Activated CD4-positive, alpha-beta memory T cell treated with anti-CD3 and anti-CD28 coated beads for 36 hours (primary cell): Measurements from ENCODE around the gene KIAA0319L. TPM values are rescaled to one million over a fixed set of nuclear protein-coding genes. Genes with fewer than 3 reads are reported as not detected.

Source experiments
- CTCF ChIA-PET: fragments of 350-600 bp; sonication (Branson Sonifier 250); formaldehyde crosslinking; loops from one replicate; lab custom pipeline; 2021; ENCODE audit warnings: antibody characterized with exemption, inconsistent platforms; lab: Charles Lee
- POLR2A ChIA-PET: fragments of 350-600 bp; sonication (Branson Sonifier 250); formaldehyde crosslinking; loops from one replicate; lab custom pipeline; 2021; ENCODE audit warnings: antibody characterized with exemption; lab: Charles Lee
- DNase-seq: peaks from one replicate; pipeline ENCODE4 v3.0.0-alpha.2; 2020
- H3K27ac Mint-ChIP-seq: one replicate; pipeline ENCODE4 v1.8.0; 2021; ENCODE audit warnings: mixed read lengths
- H3K27me3 Mint-ChIP-seq: one replicate; pipeline ENCODE4 v1.8.0; 2021; ENCODE audit warnings: mixed read lengths
- H3K36me3 Mint-ChIP-seq: one replicate; pipeline ENCODE4 v1.8.0; 2021; ENCODE audit warnings: mixed read lengths
- H3K4me1 Mint-ChIP-seq: one replicate; pipeline ENCODE4 v1.8.0; 2021; ENCODE audit warnings: low read depth, mixed read lengths
- H3K4me3 Mint-ChIP-seq: one replicate; pipeline ENCODE4 v1.8.0; 2021; ENCODE audit warnings: mild to moderate bottlenecking, mixed read lengths
- H3K9me3 Mint-ChIP-seq: one replicate; pipeline ENCODE4 v1.8.0; 2021; ENCODE audit warnings: mixed read lengths
- intact Hi-C: fragments of 100-400 bp; cut with micrococcal nuclease; formaldehyde crosslinking; loops from one replicate; pipeline ENCODE4 v1.15.1; 2023
- total RNA-seq, 2 experiments: library from RNA; stranded (reverse); gene quantifications; one replicate each; pipeline ENCODE4 v1.2.3, GENCODE V29; 2021

Gene KIAA0319L
- total RNA-seq, 2 experiments from 2014 or later = 28.3 to 30.9 TPM

DNA sequence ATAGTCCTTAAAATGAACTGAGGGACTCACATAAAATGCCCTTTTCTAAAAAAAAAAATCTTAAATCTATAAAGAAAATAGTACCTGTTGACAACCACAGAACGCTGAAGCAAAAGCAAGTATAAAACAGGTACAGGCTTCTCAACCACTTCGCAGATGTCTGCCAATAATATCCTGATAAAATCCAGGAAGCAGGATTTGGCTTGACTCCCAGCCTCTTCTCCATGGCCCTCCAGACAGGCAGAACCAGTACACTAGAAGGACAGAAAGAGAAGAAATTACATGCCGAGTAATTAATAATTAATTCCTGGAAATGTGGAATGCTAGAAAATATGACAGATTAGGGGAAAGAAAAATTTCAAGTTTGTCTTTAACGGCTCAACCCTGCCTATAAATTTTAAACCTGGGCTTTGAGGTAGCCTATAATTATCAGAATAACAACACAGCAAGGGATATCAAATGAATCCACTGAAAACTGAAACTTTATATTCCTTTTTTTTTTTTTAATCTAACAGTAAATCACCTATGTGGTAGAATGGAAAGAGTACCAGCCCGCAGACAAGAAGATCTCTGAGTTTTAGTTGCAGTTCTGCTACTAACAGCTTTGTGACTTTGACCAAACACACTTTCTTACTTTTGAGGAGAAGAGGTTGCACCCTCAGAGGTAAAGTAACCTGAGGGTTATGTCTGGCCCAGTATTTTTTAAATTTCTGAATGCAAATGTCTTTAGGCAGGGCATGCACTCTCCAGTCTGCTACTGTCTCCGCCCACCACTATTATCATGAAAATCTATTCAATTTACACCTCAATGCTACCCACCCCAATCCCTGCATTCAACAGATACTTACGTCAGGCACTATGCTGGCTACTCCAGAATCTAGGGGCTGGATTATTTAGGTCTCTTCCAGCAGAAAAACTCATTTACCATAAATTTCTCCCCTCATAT lies 2.7 kb downstream of the KIAA0319L start:
- Mint-ChIP-seq H3K27ac (no peak overlapping the region), H3K27me3 (no peaks in the 10 kb centered on the region), H3K36me3 (peaks cover 16% of the 10 kb centered on the region), H3K9me3 (no peaks in the 10 kb centered on the region), H3K4me3 (no peak overlapping the region), H3K4me1 (peaks cover 55% of the 10 kb centered on the region)
- DNase-seq = no peak
- ChIA-PET CTCF (interaction anchor here (1.8 to 9.2 kb wide), 2 partner anchors 103 to 104 kb away, joined by 9 to 138 read pairs; no protein-coding TSS in a partner anchor), POLR2A (no interaction called here)
- intact Hi-C loops = loop anchor here (1.0 to 10.0 kb wide), 7 partner anchors 15 to 1920 kb away; partner anchors contain the start of genes PSMB2, SFPQ, ZC3H12A and ZMYM6

DNA sequence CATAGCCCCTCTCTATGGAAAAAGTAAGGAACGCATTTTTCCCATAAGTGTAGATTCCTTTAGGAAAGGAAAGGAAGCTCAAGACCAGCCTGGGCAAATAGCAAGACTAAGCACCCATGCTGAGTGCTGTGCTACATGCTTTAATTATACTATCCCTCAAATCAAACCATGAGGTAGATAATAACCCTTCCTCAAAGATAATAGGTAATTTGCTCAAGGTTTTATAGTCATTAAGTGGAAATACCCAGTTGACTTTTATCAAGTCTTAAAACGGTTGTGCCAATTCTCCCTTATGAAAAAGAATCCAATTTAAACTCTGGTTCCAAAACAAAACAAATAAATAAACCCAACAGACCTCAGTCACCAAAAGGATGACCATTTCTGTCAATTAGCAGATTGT lies 3.4 kb downstream of the KIAA0319L start:
- no peaks in the 10 kb centered on the region for H3K27me3 Mint-ChIP-seq
- no peaks in the 10 kb centered on the region for H3K9me3 Mint-ChIP-seq
- peaks cover 53% of the 10 kb centered on the region for H3K4me1 Mint-ChIP-seq
- DNase-seq = no peak
- POLR2A ChIA-PET = interaction anchor here (0.6 kb wide), 1 partner anchor 44 kb away, joined by 3 read pairs; no protein-coding TSS in a partner anchor
- H3K27ac Mint-ChIP-seq = no peak overlapping the region
- intact Hi-C loops = loop anchor here (10.0 kb wide), 2 partner anchors 689 to 1921 kb away; partner anchors contain the start of gene ZC3H12A
- no peak overlapping the region for H3K4me3 Mint-ChIP-seq
- CTCF ChIA-PET = interaction anchor here (1.1 to 1.8 kb wide), 2 partner anchors 10 to 102 kb away, joined by 3 to 9 read pairs; no protein-coding TSS in a partner anchor
- H3K36me3 Mint-ChIP-seq = peaks cover 16% of the 10 kb centered on the region

DNA sequence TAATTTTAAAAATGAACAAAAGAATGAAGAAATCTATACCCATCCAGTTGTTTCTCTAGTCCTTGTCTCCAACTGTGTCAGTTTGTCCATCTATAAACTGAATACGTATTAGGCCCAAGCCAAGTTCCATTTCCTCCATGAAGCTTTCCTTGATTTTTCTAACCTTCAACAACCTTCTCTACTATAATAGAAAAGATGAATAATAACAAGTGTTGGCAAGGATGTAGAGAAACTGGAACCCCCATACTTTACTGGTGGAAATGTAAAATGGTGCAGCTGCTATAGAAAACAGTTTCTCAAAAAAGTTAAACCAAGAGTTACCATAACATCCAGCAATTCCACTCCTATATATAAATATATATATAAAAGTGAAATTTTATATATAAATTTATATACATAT lies 10.6 kb downstream of the KIAA0319L start:
- no peak for DNase-seq
- H3K27ac Mint-ChIP-seq = no peak overlapping the region
- no peak overlapping the region for H3K4me3 Mint-ChIP-seq
- POLR2A ChIA-PET = no interaction called here
- H3K9me3 Mint-ChIP-seq = no peaks in the 10 kb centered on the region
- peaks cover 40% of the 10 kb centered on the region for H3K4me1 Mint-ChIP-seq
- H3K27me3 Mint-ChIP-seq = no peaks in the 10 kb centered on the region
- intact Hi-C loops = no loop called here
- H3K36me3 Mint-ChIP-seq = peaks cover 10% of the 10 kb centered on the region
- CTCF ChIA-PET = interaction anchor here (3.6 kb wide), 1 partner anchor 96 kb away, joined by 74 read pairs; no protein-coding TSS in a partner anchor

DNA sequence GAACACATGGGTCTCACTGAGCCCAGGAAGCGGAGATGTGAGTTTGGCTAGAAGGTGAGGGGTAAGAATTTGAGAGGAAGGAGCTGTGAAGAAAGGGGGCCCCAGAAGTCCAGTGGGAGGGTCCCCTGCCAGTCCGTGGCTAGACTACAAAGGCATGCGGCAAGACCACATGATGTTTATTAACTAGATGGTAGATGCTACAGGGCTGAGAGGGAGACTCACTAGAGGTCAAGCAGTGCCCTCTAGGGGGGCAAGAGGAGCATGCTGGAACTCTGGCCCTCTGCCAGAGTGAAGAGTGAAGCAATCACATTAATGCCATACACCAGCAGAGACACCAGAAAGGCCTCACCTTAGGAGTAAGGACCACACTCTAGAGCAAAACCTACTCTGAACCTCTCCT lies 12.2 kb downstream of the KIAA0319L start:
- DNase-seq = peak; percentile 69
- peaks cover 9% of the 10 kb centered on the region for H3K36me3 Mint-ChIP-seq
- H3K27me3 Mint-ChIP-seq = no peaks in the 10 kb centered on the region
- H3K4me3 Mint-ChIP-seq = no peak overlapping the region
- peaks cover 49% of the 10 kb centered on the region for H3K4me1 Mint-ChIP-seq
- ChIA-PET POLR2A (interaction anchor here (1.0 kb wide), 1 partner anchor 13 kb away, joined by 3 read pairs; the partner anchor contains the start of genes KIAA0319L and NCDN), CTCF (interaction anchor here (0.7 to 3.6 kb wide), 9 partner anchors 20 to 692 kb away, joined by 3 to 74 read pairs (median 3); no protein-coding TSS in a partner anchor)
- intact Hi-C loops = loop anchor here (1.0 kb wide), 1 partner anchor 94 kb away; no protein-coding TSS in a partner anchor
- no peaks in the 10 kb centered on the region for H3K9me3 Mint-ChIP-seq
- no peak overlapping the region for H3K27ac Mint-ChIP-seq

DNA sequence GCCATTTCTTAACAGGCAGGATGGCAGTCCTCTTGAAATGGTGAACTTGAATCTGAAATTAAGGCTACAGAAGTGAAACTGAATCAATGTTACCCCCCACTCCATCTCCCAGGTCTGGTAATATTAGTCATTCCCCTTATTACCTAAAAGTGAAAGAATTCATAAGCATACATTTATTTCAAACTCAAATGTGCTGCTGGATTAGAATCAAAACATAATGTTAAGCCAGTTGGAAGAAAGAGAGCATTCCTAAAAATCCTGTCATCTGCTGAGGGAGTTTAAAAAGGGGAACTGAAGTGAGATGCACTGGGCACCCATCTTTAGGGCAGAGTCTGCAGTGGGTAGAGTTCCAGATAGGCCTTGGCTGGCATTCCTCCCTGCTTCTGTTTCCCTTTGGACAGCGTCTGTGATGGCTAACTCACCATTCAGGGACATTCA lies 17.4 kb downstream of the KIAA0319L start:
- no peaks in the 10 kb centered on the region for H3K9me3 Mint-ChIP-seq
- DNase-seq = no peak
- ChIA-PET CTCF (interaction anchor here (0.7 to 5.0 kb wide), 5 partner anchors 12 to 176 kb away, joined by 3 to 69 read pairs (median 4); no protein-coding TSS in a partner anchor), POLR2A (interaction anchor here (0.8 to 4.1 kb wide), 5 partner anchors 16 to 87 kb away, joined by 3 to 13 read pairs (median 5); partner anchors contain the start of gene KIAA0319L)
- H3K27me3 Mint-ChIP-seq = no peaks in the 10 kb centered on the region
- peaks cover 1% of the 10 kb centered on the region for H3K36me3 Mint-ChIP-seq
- H3K27ac Mint-ChIP-seq = peak overlapping the region; percentile 87
- peak overlapping the region; percentile 16 for H3K4me3 Mint-ChIP-seq
- H3K4me1 Mint-ChIP-seq = peaks cover 76% of the 10 kb centered on the region
- intact Hi-C loops = loop anchor here (1.0 kb wide), 3 partner anchors 15 to 86 kb away; no protein-coding TSS in a partner anchor

DNA sequence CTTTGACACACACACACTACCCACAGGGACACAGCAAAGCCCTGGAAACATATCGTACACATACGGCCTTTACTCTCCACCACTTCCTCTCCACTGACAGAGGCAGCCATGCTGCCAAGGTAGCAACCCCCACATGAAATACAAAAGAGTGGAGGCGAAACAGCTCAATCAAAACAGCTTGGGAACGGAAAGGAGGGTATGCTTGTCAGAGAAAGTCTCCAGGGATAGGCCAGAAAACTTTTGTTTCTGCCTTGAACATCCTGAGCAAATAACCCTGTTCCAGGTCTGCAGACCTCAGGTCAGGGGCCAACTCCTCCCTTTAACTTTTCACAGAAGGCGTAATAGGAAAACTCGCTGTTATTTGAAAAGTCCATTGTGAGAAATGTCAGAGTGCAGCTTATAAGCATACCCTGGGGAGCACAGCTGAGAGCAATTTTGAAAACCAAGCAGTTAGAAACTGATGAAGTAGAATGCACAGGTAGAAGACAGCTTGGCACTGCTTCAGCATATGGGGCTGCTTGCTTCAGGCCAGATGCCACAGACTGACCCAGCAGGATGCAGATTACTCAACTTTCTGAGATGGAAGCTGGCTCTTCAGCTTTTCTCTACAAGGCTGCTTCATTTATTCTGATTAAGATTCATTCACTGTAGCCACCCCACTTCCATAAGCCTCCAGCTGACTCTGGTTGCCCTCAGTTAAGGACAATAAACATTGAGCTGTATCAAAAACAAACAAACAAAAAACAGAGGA lies 18.0 kb downstream of the KIAA0319L start:
- CTCF ChIA-PET = interaction anchor here (0.6 to 5.0 kb wide), 5 partner anchors 12 to 86 kb away, joined by 3 to 69 read pairs (median 4); no protein-coding TSS in a partner anchor
- H3K4me3 Mint-ChIP-seq = peak overlapping the region; percentile 55
- peak; percentile 56 for DNase-seq
- peak overlapping the region; percentile 87 for H3K27ac Mint-ChIP-seq
- intact Hi-C loops = loop anchor here (1.0 kb wide), 3 partner anchors 16 to 85 kb away; no protein-coding TSS in a partner anchor
- H3K4me1 Mint-ChIP-seq = peaks cover 73% of the 10 kb centered on the region
- peaks cover 1% of the 10 kb centered on the region for H3K36me3 Mint-ChIP-seq
- POLR2A ChIA-PET = interaction anchor here (0.6 to 4.1 kb wide), 6 partner anchors 17 to 380 kb away, joined by 3 to 13 read pairs (median 4); partner anchors contain the start of gene KIAA0319L
- H3K27me3 Mint-ChIP-seq = no peaks in the 10 kb centered on the region
- no peaks in the 10 kb centered on the region for H3K9me3 Mint-ChIP-seq

DNA sequence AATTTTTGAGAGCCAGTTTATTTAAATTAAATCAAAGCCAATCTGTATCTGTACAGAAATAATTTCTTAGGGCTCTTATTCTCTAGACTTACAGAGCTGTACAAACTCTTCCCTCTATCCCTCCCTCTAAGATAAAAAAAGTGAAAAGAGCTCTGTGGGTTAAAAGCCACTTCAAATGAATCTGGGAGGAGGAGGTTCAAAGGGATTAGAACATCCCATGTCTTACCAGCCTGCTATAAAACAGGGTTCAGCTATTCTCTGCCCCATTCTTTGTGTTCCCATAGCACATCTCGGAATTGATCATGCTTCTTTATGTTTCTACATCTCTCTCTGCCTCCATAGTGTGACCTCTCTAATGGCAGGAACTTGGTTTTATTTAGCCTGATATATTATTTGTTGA lies 19.4 kb downstream of the KIAA0319L start:
- Mint-ChIP-seq H3K9me3 (no peaks in the 10 kb centered on the region), H3K27me3 (no peaks in the 10 kb centered on the region), H3K4me3 (no peak overlapping the region), H3K27ac (peak overlapping the region; percentile 62), H3K4me1 (peaks cover 68% of the 10 kb centered on the region), H3K36me3 (peaks cover 5% of the 10 kb centered on the region)
- no peak for DNase-seq
- ChIA-PET CTCF (interaction anchor here (0.6 to 3.6 kb wide), 7 partner anchors 18 to 98 kb away, joined by 3 to 27 read pairs (median 3); no protein-coding TSS in a partner anchor), POLR2A (interaction anchor here (0.7 to 4.1 kb wide), 3 partner anchors 18 to 95 kb away, joined by 3 to 13 read pairs (median 4); partner anchors contain the start of gene KIAA0319L)
- intact Hi-C loops = no loop called here

DNA sequence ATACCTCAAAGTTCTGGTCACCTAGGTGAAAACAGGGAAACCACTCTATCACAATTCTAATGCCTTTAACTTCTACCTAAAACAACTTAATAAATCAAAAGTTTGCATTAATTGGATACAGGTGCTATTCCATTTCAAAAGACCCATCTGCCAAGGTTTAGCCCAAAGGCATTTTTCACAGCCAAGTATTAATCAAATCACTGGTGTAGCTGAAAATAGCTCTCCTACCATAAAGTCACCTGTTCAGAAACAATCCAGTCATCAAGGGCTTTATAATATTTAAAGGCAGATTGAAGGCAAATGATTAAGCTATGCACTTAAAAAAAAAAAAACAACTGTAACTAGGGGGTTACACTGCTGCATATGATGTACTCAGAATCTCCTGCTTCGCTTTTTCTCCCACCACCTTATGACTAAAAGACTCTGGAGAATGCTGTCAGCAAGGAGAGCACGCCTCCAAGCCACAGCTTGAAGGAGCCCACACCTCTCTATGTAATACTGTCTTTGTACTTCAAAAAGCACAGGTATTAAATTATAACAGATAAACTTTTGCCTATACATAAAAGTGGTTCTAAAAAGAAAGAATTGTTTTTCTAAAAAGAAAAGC lies 20.5 kb downstream of the KIAA0319L start:
- peaks cover 5% of the 10 kb centered on the region for H3K36me3 Mint-ChIP-seq
- intact Hi-C loops = no loop called here
- POLR2A ChIA-PET = interaction anchor here (1.2 to 1.3 kb wide), 2 partner anchors 30 to 83 kb away, joined by 3 read pairs; no protein-coding TSS in a partner anchor
- CTCF ChIA-PET = interaction anchor here (1.3 to 3.6 kb wide), 3 partner anchors 28 to 85 kb away, joined by 3 to 27 read pairs (median 4); no protein-coding TSS in a partner anchor
- no peaks in the 10 kb centered on the region for H3K9me3 Mint-ChIP-seq
- no peak overlapping the region for H3K4me3 Mint-ChIP-seq
- no peak overlapping the region for H3K27ac Mint-ChIP-seq
- no peaks in the 10 kb centered on the region for H3K27me3 Mint-ChIP-seq
- DNase-seq = no peak
- peaks cover 63% of the 10 kb centered on the region for H3K4me1 Mint-ChIP-seq

DNA sequence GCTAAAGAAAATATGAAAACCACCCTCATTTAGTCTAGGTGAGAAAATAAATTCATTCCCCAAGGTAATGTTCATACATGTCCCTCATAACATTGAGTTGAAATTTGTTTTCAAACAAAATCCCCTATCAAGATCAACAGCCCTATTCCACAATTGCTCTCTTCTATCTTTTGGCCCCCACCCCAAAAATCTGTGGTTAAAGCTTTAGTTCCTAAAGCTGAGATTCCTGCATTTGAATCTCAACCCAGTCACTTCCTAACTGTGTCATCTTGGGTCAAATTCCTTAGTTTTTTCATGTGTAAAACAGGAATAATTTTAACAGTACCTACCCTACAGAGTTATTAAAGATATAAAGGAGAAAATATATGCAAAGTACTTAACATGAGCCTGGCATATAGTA lies 22.0 kb downstream of the KIAA0319L start:
- no peak overlapping the region for H3K27ac Mint-ChIP-seq
- peaks cover 13% of the 10 kb centered on the region for H3K36me3 Mint-ChIP-seq
- DNase-seq = no peak
- ChIA-PET CTCF (interaction anchor here (0.9 to 3.6 kb wide), 5 partner anchors 16 to 84 kb away, joined by 3 to 27 read pairs (median 4); no protein-coding TSS in a partner anchor), POLR2A (interaction anchor here (1.3 kb wide), 1 partner anchor 29 kb away, joined by 3 read pairs; no protein-coding TSS in a partner anchor)
- H3K9me3 Mint-ChIP-seq = peaks cover 6% of the 10 kb centered on the region
- no peaks in the 10 kb centered on the region for H3K27me3 Mint-ChIP-seq
- no peak overlapping the region for H3K4me3 Mint-ChIP-seq
- intact Hi-C loops = no loop called here
- peaks cover 55% of the 10 kb centered on the region for H3K4me1 Mint-ChIP-seq

DNA sequence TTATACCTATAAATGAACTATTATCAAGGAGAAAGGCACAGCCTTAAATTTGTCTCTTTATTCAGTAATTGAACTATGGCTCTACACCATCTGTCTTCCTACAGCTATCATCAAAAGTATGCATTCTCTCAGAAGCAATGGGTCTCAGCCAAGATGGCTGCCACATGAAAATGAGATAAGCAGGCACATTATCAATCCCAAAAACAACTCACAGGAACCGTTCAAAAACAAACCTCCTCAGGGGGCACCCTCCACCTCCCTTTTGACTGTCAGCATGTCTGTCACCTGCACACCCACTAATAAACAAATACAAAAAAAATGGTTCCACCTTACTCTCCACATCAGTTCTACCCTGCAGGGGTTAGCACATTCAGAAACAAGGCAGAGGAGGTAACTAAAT lies 23.6 kb downstream of the KIAA0319L start:
- DNase-seq = no peak
- POLR2A ChIA-PET = no interaction called here
- H3K27me3 Mint-ChIP-seq = no peaks in the 10 kb centered on the region
- H3K27ac Mint-ChIP-seq = no peak overlapping the region
- intact Hi-C loops = no loop called here
- no peak overlapping the region for H3K4me3 Mint-ChIP-seq
- CTCF ChIA-PET = interaction anchor here (2.2 kb wide), 1 partner anchor 82 kb away, joined by 12 read pairs; no protein-coding TSS in a partner anchor
- H3K4me1 Mint-ChIP-seq = peaks cover 38% of the 10 kb centered on the region
- H3K36me3 Mint-ChIP-seq = peaks cover 24% of the 10 kb centered on the region
- peaks cover 17% of the 10 kb centered on the region for H3K9me3 Mint-ChIP-seq
